OCI-LY3 (cell line): ENCODE measurements around the gene CCDC6.

Source experiments
- H2AFZ ChIP-seq: fragments of 200-600, 300-600 bp; shearing (Covaris generic); 2 replicates; pipeline ENCODE4 v1.6.0; 2014; ENCODE audit warnings: antibody characterized with exemption, low read depth, low read length
- H3K27ac ChIP-seq: fragments of 200-600, 300-600 bp; sonication (generic); 2 replicates; pipeline ENCODE4 v1.5.1; 2014; ENCODE audit warnings: mild to moderate bottlenecking, low read length, moderate library complexity, mixed read lengths
- H3K27me3 ChIP-seq: fragments of 200-600, 300-600 bp; sonication (generic); 2 replicates; pipeline ENCODE4 v1.6.1; 2014; ENCODE audit warnings: low read depth, low read length, mixed read lengths
- H3K36me3 ChIP-seq: fragments of 200-600, 300-600 bp; sonication (generic); replicated peaks from 2 replicates; pipeline ENCODE3; 2014; ENCODE audit warnings: low read depth, low read length, mixed read lengths
- H3K4me1 ChIP-seq: fragments of 300-600, 200-600 bp; sonication (generic); 2 replicates; pipeline ENCODE4 v1.6.1; 2014; ENCODE audit warnings: low read length, mixed read lengths
- H3K4me2 ChIP-seq: fragments of 200-600, 300-600 bp; sonication (generic); 2 replicates; pipeline ENCODE4 v1.6.1; 2014; ENCODE audit warnings: low read length, mixed read lengths
- H3K4me3 ChIP-seq: fragments of 300-600, 200-600 bp; sonication (generic); 2 replicates; pipeline ENCODE4 v1.5.1; 2014; ENCODE audit warnings: antibody characterized with exemption, mild to moderate bottlenecking, low read length, moderate library complexity
- H3K79me2 ChIP-seq: fragments of 300-600, 200-600 bp; shearing (Covaris generic); 2 replicates; pipeline ENCODE4 v1.6.1; 2014; ENCODE audit warnings: mild to moderate bottlenecking, low read length, mixed read lengths
- H3K9ac ChIP-seq: fragments of 300-600, 200-600 bp; shearing (Covaris generic); 2 replicates; pipeline ENCODE4 v1.6.0; 2014; ENCODE audit warnings: mild to moderate bottlenecking, low read length, moderate library complexity
- H3K9me3 ChIP-seq: fragments of 200-600, 300-600 bp; shearing (Covaris generic); 2 replicates; pipeline ENCODE4 v1.6.1; 2014; ENCODE audit warnings: low read length, mixed read lengths; ENCODE audit not compliant: insufficient read depth
- H4K20me1 ChIP-seq: fragments of 200-600, 300-600 bp; sonication (generic); 2 replicates; pipeline ENCODE4 v1.6.1; 2016; ENCODE audit warnings: low read length, mixed read lengths; ENCODE audit not compliant: insufficient read depth
- CTCF ChIP-seq: fragments of 200-600, 300-600 bp; sonication (generic); IDR thresholded peaks from 2 replicates; pipeline ENCODE4 v1.5.1; 2014; ENCODE audit warnings: antibody characterized with exemption, low read length, low read depth
- EZH2phosphoT487 ChIP-seq: fragments of 200-600 bp; shearing (Covaris generic); IDR thresholded peaks from 2 replicates; pipeline ENCODE4 v1.6.1; 2018; ENCODE audit warnings: antibody characterized with exemption, mixed run types, low read depth

The CCDC6 gene

DNA sequence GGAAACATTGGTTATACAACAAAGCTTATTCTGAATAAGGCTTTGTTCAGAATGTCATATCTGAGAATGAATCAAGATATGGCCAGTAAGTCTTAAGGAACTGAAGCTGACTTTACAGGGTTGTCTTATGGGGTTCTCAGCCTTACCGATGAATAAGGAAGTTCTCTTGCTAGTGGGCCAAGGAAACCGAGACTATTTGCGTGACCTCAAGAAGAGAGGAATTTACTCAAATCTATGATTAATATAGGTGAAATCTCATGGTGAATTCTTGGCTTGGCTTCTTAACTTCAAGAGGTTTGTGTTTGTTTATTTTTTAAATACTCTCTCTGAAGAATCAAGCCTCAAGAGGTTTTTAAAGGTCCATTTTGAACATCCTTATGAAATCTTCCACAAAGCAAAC lies 148.4 kb downstream of the CCDC6 start:
- no peak overlapping the region for H3K4me2 ChIP-seq

GRCh38 chr10:59754951-59755350 lies 151.4 kb downstream of the CCDC6 start:
- H3K4me1 ChIP-seq = peaks cover 5% of the 10 kb centered on the region
- H4K20me1 ChIP-seq = no peaks in the 10 kb centered on the region
- H3K4me3 ChIP-seq = no peak overlapping the region
- H3K79me2 ChIP-seq = no peaks in the 10 kb centered on the region
- no peaks in the 10 kb centered on the region for H3K36me3 ChIP-seq
- H3K27me3 ChIP-seq = no peaks in the 10 kb centered on the region
- H3K27ac ChIP-seq = no peak overlapping the region
- no peak overlapping the region for H3K9ac ChIP-seq
- no peak for TF ChIP-seq EZH2phosphoT487
- no peak for TF ChIP-seq CTCF
- no peak overlapping the region for H2AFZ ChIP-seq
- no peaks in the 10 kb centered on the region for H3K9me3 ChIP-seq
- H3K4me2 ChIP-seq = no peak overlapping the region

More for the DNA sequence above, 148.4 kb downstream of the CCDC6 start:
- no peak overlapping the region; the same call in 1 of the 2 replicates for H3K4me3 ChIP-seq
- H3K27me3 ChIP-seq = no peaks in the 10 kb centered on the region
- no peak overlapping the region for H2AFZ ChIP-seq
- H3K36me3 ChIP-seq = no peaks in the 10 kb centered on the region
- no peak overlapping the region for H3K9ac ChIP-seq
- TF ChIP-seq EZH2phosphoT487 (no peak), CTCF (no peak)
- H3K4me1 ChIP-seq = peaks cover 5% of the 10 kb centered on the region
- H4K20me1 ChIP-seq = no peaks in the 10 kb centered on the region
- H3K9me3 ChIP-seq = no peaks in the 10 kb centered on the region
- no peak overlapping the region for H3K27ac ChIP-seq
- no peaks in the 10 kb centered on the region for H3K79me2 ChIP-seq

DNA sequence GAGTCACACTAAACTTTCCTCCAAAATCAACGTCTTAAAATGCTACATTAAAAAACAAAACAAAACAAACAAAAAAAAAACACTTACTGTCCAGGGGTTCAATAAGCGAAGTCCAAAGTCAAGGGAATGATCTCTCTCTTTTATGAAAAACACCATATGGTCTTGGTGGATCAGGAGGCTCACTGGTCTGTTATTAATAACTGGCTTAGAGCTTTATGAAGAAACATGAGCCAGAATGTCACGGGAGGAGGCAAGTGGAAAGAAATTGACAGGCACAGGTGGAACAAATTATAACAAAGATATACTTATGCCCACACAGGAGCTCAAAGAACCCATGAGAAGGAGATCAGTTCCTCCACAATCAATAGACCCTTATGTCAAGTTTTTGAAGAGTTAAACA lies 153.1 kb downstream of the CCDC6 start, which contains the start of gene MRLN:
Gene MRLN (minus strand): TSS at position 189 of the 400 bp plus-strand sequence.
- Histone ChIP-seq H3K27ac (no peak within 1 kb of the TSS), H3K9me3 (no peaks in the 10 kb centered on the region), H3K4me2 (no peak within 1 kb of the TSS), H3K4me1 (peaks cover 15% of the 10 kb centered on the region), H3K9ac (no peak within 1 kb of the TSS), H2AFZ (no peak within 1 kb of the TSS), H3K27me3 (no peaks in the 10 kb centered on the region), H3K36me3 (no peaks in the 10 kb centered on the region), H4K20me1 (no peaks in the 10 kb centered on the region), H3K4me3 (no peak within 1 kb of the TSS), H3K79me2 (no peaks in the 10 kb centered on the region)
- TF ChIP-seq CTCF (no peak), EZH2phosphoT487 (no peak)

DNA sequence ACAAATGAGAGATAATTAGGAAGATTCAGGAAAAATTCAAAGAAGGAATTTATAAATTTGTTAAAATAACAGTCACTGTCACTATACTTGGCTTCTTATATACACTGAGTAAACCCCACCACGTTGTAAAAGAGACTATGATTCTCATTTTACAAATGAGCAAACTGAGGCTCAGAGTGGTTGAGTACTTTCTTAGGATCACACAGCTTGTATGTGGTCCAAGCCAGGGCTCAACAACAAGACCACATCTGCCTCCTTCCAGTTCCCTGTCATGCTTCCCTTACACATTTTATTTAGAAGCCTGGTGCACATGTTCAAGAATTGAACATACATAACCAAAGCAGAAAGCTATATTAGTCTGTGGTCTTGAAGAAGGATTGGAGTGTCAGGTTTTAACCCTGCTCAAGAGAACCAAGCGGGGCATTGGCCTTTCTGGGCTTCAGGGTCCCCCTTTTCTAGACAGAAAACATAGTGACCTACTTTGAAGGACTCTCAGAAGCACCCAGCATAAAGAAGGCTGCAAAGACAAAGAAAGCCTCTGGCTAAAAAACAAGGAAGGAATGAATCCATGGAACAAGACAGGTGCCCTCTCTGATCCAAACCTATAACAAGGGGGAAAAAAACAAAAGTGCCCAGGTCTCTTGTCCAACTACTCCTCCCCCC lies 153.9 kb downstream of the CCDC6 start:
- Histone ChIP-seq H3K9ac (no peak overlapping the region), H3K4me2 (no peak overlapping the region), H3K4me3 (no peak overlapping the region), H4K20me1 (no peaks in the 10 kb centered on the region), H3K4me1 (peaks cover 10% of the 10 kb centered on the region), H2AFZ (no peak overlapping the region), H3K27me3 (no peaks in the 10 kb centered on the region), H3K9me3 (no peaks in the 10 kb centered on the region), H3K36me3 (no peaks in the 10 kb centered on the region), H3K27ac (no peak overlapping the region), H3K79me2 (no peaks in the 10 kb centered on the region)
- TF ChIP-seq EZH2phosphoT487 (no peak), CTCF (no peak)
